Measurements from ENCODE around the gene GPR156. TPM values are rescaled to one million over a fixed set of nuclear protein-coding genes. Genes with fewer than 3 reads are reported as not detected.

Gene GPR156
- total and polyA plus RNA-seq, 2 donors (not counting 3 experiments of a cell fraction or from before 2014, with no cell fraction given), result 0.14 to 0.27 TPM

- DNase-seq (ENCODE audit: low read depth, low spot score), result no peak
- H3K9me3 ChIP-seq (replicated peaks; ENCODE audit: control insufficient read depth, insufficient read depth, low read length), result no peaks in the 10 kb centered on the region
- BruUV-seq (replicated peaks), result no TSS peak
- no peak for FAIRE-seq
- no peaks in the 10 kb centered on the region for H3K79me2 ChIP-seq (ENCODE audit: control insufficient read depth, insufficient read depth, low read length)
- no peak overlapping the region for H3K27ac ChIP-seq (ENCODE audit: insufficient read depth, low read depth, low read length)
- H2AFZ ChIP-seq (ENCODE audit: low read depth, low read length), result no peak overlapping the region
- H4K20me1 ChIP-seq (replicated peaks; ENCODE audit: control insufficient read depth, extremely low read depth, insufficient read depth, low read length), result no peaks in the 10 kb centered on the region
- no peak overlapping the region for H3K9ac ChIP-seq (replicated peaks; ENCODE audit: extremely low read depth, insufficient read depth, low read length)
- ChIA-PET POLR2A (no interaction called here), CTCF (no interaction called here)
- TF ChIP-seq MYC (IDR thresholded peaks at IDR 0.05; ENCODE audit: low read depth, low read length), result no peak
- TF ChIP-seq JUN (IDR thresholded peaks at IDR 0.05; ENCODE audit: borderline replicate concordance, insufficient read depth, insufficient read length, low read depth), result no peak
- no peak for TF ChIP-seq GATA2 (IDR thresholded peaks at IDR 0.05; ENCODE audit: insufficient read depth, insufficient read length, low read depth, low read length)
- TF ChIP-seq EZH2 (IDR thresholded peaks at IDR 0.05; ENCODE audit: borderline replicate concordance, low read depth, low read length, severe bottlenecking), result no peak
- TF ChIP-seq CTCF (IDR thresholded peaks at IDR 0.05; ENCODE audit: extremely low read depth in 1 of 2, insufficient read depth in 1 of 2, low read depth in 1 of 2, low read length in 2 of 2), result no peak
- no peak for TF ChIP-seq MAX (IDR thresholded peaks at IDR 0.05; ENCODE audit: insufficient read depth, insufficient read length)
- TF ChIP-seq POLR2A (IDR thresholded peaks at IDR 0.05; ENCODE audit: low read depth, low read length), result no peak
- no peak for TF ChIP-seq POLR2AphosphoS5 (IDR thresholded peaks at IDR 0.05; ENCODE audit: insufficient read depth, low read depth, low read length)
- no peak for TF ChIP-seq FOS (IDR thresholded peaks at IDR 0.05; ENCODE audit: borderline replicate concordance, insufficient read depth, low read length)
- H3K4me1 ChIP-seq (ENCODE audit: control insufficient read depth, extremely low read depth, insufficient read depth, low read length), result no peaks in the 10 kb centered on the region
- no peaks in the 10 kb centered on the region for H3K9me1 ChIP-seq (replicated peaks; ENCODE audit: control insufficient read depth, extremely low read depth, insufficient read depth, low read length)
- intact Hi-C loops (cut with micrococcal nuclease), result no loop called here
- H3K27me3 ChIP-seq (ENCODE audit: control insufficient read depth in 2 of 2, insufficient read depth in 2 of 2, low read length in 2 of 2), result peaks cover 0 to 2% of the 10 kb centered on the region in 2 experiments
- H3K4me2 ChIP-seq (ENCODE audit: insufficient read depth, low read length), result no peak overlapping the region
- no peak overlapping the region for H3K4me3 ChIP-seq (replicated peaks in 1 of 3; ENCODE audit: insufficient read depth in 1 of 3, low read depth in 1 of 3, low read length in 3 of 3)
- H3K36me3 ChIP-seq (ENCODE audit: control insufficient read depth in 2 of 2, extremely low read depth in 1 of 2, insufficient read depth in 2 of 2, low read length in 2 of 2), result no peaks in the 10 kb centered on the region
- dilution Hi-C loops (cut with MboI; ENCODE audit: extremely low pct_ligation_motif_present, low sequenced_read_pairs), result no loop called here
Measured at GRCh38 chr3:120258009-120258408, 27.0 kb downstream of the GPR156 start.

Measured in endothelial cell of umbilical vein (primary cell).